GM12878 (cell line): ENCODE measurements around the gene ANKRD13D. TPM values are rescaled to one million over a fixed set of nuclear protein-coding genes. Genes with fewer than 3 reads are reported as not detected.
A peak's percentile ranks its signal among the peaks of the same experiment; 100 is the strongest.

Experiments used
- ATAC-seq: fragments of 200-7000 bp; cut with Tn5 transposase; 3 replicates; pipeline ENCODE4 v1.9.1; 2020; ENCODE audit warnings: mild to moderate bottlenecking, moderate library complexity
- BruUV-seq: library from RNA; stranded (reverse); fragments of 400-500 nt; replicated peaks from 2 replicates; lab custom pipeline; 2021; lab: Mats Ljungman, UMichigan
- CTCF ChIA-PET: fragments of 300-600 bp; sonication (Branson Sonifier 250); formaldehyde crosslinking; extraction: SDS; loops from one replicate; lab custom pipeline; 2021; ENCODE audit warnings: inconsistent platforms; lab: Yijun Ruan, JAX
- POLR2A ChIA-PET: fragments of 350-600 bp; formaldehyde crosslinking; extraction: SDS; loops from one replicate; lab custom pipeline; 2021; ENCODE audit warnings: inconsistent platforms; lab: Charles Lee
- RAD21 ChIA-PET: fragments of 300-600 bp; sonication (Branson Sonifier 250); formaldehyde crosslinking; loops from one replicate; lab custom pipeline; 2023; ENCODE audit warnings: antibody characterized with exemption; ENCODE audit not compliant: unreplicated experiment; lab: Charles Lee
- SMC1A ChIA-PET: fragments of 300-600 bp; sonication (Branson Sonifier 250); formaldehyde crosslinking; loops from one replicate; lab custom pipeline; 2023; ENCODE audit not compliant: unreplicated experiment, uncharacterized antibody; lab: Charles Lee
- DNase-seq: peaks from one replicate; pipeline ENCODE4 v3.0.0-alpha.2; 2011; ENCODE audit warnings: low read depth, low spot score
- FAIRE-seq: peaks from 3 replicates; lab custom pipeline; 2011; peaks lifted over from hg19 to GRCh38; lab: Jason Lieb, UNC
- H2AFZ ChIP-seq: 2 replicates; pipeline ENCODE4 v1.6.0; 2011; ENCODE audit warnings: low read depth, low read length, control low read depth; ENCODE audit not compliant: control insufficient read depth
- H3K27ac ChIP-seq: 2 replicates; pipeline ENCODE4 v1.5.1; 2011; ENCODE audit warnings: control low read depth; ENCODE audit not compliant: control insufficient read depth, insufficient read depth
- H3K27me3 ChIP-seq, 2 experiments: replicated peaks in 1 of 2; 2 replicates each; pipeline versions ENCODE4 v1.6.0 to v1.6.1; 2011; ENCODE audit warnings: low read length in 1 of 2; ENCODE audit not compliant: control insufficient read depth in 2 of 2, insufficient read depth in 2 of 2
- H3K36me3 ChIP-seq, 2 experiments: 2 replicates each; pipeline ENCODE4 v1.5.1; 2011; ENCODE audit warnings: low read length in 1 of 2; ENCODE audit not compliant: control insufficient read depth in 2 of 2, insufficient read depth in 2 of 2
- H3K4me1 ChIP-seq: 2 replicates; pipeline ENCODE4 v1.6.1; 2011; ENCODE audit warnings: mild to moderate bottlenecking, low read length, moderate library complexity, mixed read lengths; ENCODE audit not compliant: control insufficient read depth, insufficient read depth
- H3K4me2 ChIP-seq: 2 replicates; pipeline ENCODE4 v1.6.0; 2011; ENCODE audit warnings: control low read depth; ENCODE audit not compliant: control insufficient read depth, insufficient read depth
- H3K4me3 ChIP-seq: fragments of 200-600 bp; sonication (generic); 2 replicates; pipeline ENCODE4 v1.5.1; 2016
- H3K79me2 ChIP-seq: 2 replicates; pipeline ENCODE4 v1.6.0; 2011; ENCODE audit warnings: low read length; ENCODE audit not compliant: control insufficient read depth, insufficient read depth
- H3K9ac ChIP-seq: 2 replicates; pipeline ENCODE4 v1.8.0; 2011; ENCODE audit warnings: low read length, control low read depth, mixed read lengths; ENCODE audit not compliant: control insufficient read depth, insufficient read depth
- H3K9me3 ChIP-seq: replicated peaks from 3 replicates; pipeline ENCODE4 v1.5.1; 2011; ENCODE audit warnings: mild to moderate bottlenecking, low read length; ENCODE audit not compliant: control insufficient read depth, insufficient read depth
- H4K20me1 ChIP-seq: 2 replicates; pipeline ENCODE4 v1.6.0; 2011; ENCODE audit not compliant: control insufficient read depth, insufficient read depth
- BACH1 ChIP-seq: fragments of 450-650 bp; IDR thresholded peaks from 2 replicates; pipeline ENCODE4 v1.6.1; 2017; ENCODE audit warnings: mild to moderate bottlenecking, borderline replicate concordance
- DPF2 ChIP-seq: fragments of 450-650 bp; IDR thresholded peaks from 2 replicates; pipeline ENCODE4 v1.6.1; 2017; ENCODE audit warnings: mild to moderate bottlenecking
- MEF2A ChIP-seq: IDR thresholded peaks from 2 replicates; pipeline ENCODE4 v1.6.1; 2011; ENCODE audit warnings: low read depth, mild to moderate bottlenecking, low read length, moderate library complexity; ENCODE audit not compliant: insufficient read depth
- RAD21 ChIP-seq: IDR thresholded peaks from 2 replicates; pipeline ENCODE4 v1.6.1; 2011; ENCODE audit warnings: mild to moderate bottlenecking, low read depth, low read length, moderate library complexity; ENCODE audit not compliant: insufficient read depth
- RB1 ChIP-seq: fragments of 450-650 bp; formaldehyde crosslinking; IDR thresholded peaks from 2 replicates; pipeline ENCODE4 v1.6.1; 2017; ENCODE audit warnings: mild to moderate bottlenecking, borderline replicate concordance
- TBL1XR1 ChIP-seq: IDR thresholded peaks from 2 replicates; pipeline ENCODE4 v1.6.1; 2012; ENCODE audit warnings: low read depth, low read length, improper control_type of control experiment
- WRNIP1 ChIP-seq: IDR thresholded peaks from 2 replicates; pipeline ENCODE4 v1.6.1; 2011; ENCODE audit warnings: low read depth, low read length, improper control_type of control experiment, borderline replicate concordance
- WGBS: methylation state at CpG from one replicate; pipeline ENCODE4 v1.1.6; 2016; ENCODE audit warnings: low lambda C conversion rate; ENCODE audit not compliant: insufficient replicate concordance, insufficient coverage; ENCODE audit errors: missing lambda C conversion rate; 5-methylcytosine and 5-hydroxymethylcytosine counted together
- in situ Hi-C: fragments of 300-500 bp; cut with MboI; formaldehyde crosslinking; loops from 9 replicates; pipeline ENCODE4 v1.14.3; 2018; ENCODE audit warnings: mixed read lengths
- intact Hi-C: fragments of 100-400 bp; cut with micrococcal nuclease; formaldehyde crosslinking; loops from one replicate; pipeline ENCODE4 v1.14.2; 2022; ENCODE audit not compliant: unreplicated experiment
- polyA plus RNA-seq, 11 experiments: library from polyadenylated mRNA; depleted of rRNA in 4 of 11; unstranded in 6 of 11; stranded (reverse) in 5 of 11; fragments of >200 nt; fragmentation: Nextera tagmentation in 4 of 11; fragmentation: Illumina TruSeq in 1 of 11; extraction: Ambion mirVana in 4 of 11; extraction: Trizol in 1 of 11; gene quantifications; 1 replicate in 1 of 11; 2 replicates in 10 of 11; pipeline versions ENCODE4 v1.2.1 to v1.2.3, GENCODE V29; 2011 to 2016; ENCODE audit warnings: inconsistent platforms in 2 of 11, missing spikeins in 2 of 11, low read depth in 1 of 11
- total RNA-seq, 4 experiments: library from RNA; depleted of rRNA in 3 of 4; stranded (reverse); fragments of >200 nt in 3 of 4; fragmentation: Illumina TruSeq in 1 of 4; extraction: Trizol in 1 of 4; gene quantifications; 2 replicates each; pipeline versions ENCODE4 v1.2.1 to v1.2.3, GENCODE V29; 2013 to 2021
- TF ChIP-seq, protein P1 (sequence below): fragments of 450-650 bp; IDR thresholded peaks from 2 replicates; pipeline ENCODE4 v1.6.1; 2016; ENCODE audit warnings: mild to moderate bottlenecking
- TF ChIP-seq, protein P2 (sequence below): fragments of 450-650 bp; IDR thresholded peaks from 2 replicates; pipeline ENCODE4 v1.6.1; 2017; ENCODE audit warnings: low read depth, mild to moderate bottlenecking, moderate library complexity
- TF ChIP-seq, protein P3 (sequence below): fragments of 450-650 bp; IDR thresholded peaks from 2 replicates; pipeline ENCODE4 v1.6.1; 2017; ENCODE audit warnings: mild to moderate bottlenecking, moderate library complexity
- TF ChIP-seq, protein P4 (sequence below): fragments of 450-650 bp; conservative IDR thresholded peaks from 2 replicates; pipeline ENCODE4 v1.6.1; 2017; ENCODE audit warnings: mild to moderate bottlenecking, moderate library complexity

Gene ANKRD13D
- total and polyA plus RNA-seq, 10 of the 15 experiments (the other 5 are each of a cell fraction or from before 2014, with no cell fraction given) = 2.0 to 56.2 (median 21.4) TPM

DNA sequence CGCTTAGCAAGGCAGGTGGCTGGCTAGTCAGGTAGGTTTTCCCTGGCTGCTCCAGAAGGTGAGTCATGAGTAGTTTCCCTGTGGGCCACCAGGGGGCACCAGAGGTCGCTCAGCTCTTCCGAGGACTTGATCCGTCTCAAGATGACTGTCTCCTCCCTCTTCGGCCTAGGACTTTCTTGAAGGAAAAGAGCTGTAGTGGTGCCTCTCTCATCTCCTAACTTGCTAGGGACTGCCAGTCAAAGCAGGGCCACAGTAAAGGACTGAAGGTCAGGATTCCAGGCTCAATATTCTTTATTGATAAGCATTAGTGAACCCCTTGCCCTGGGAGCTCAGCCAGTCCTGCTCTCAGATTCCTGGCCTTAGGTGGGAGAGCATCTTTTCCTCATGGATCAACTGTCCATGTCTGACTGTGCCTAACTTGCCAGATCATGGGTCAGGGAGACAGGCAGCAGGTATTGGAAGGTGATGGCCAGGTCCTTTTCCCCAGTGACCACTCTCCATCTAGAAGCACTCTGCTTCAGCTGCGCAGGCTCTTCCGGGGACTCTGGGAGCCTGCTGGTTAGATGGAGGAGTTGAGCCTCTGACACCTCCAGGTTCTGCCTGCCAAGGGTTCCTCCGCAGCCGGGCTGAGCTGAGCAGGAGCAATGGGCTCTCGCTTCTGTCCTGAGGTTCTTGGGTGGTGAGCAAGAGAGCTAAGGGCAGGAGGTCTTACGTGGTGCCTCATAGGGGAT, 62.3 kb downstream of the ANKRD13D start:
- WGBS = 6% methylated on average over 11 of the region's 11 CpGs
- in situ Hi-C loops (loop anchor here (5.0 kb wide), 1 partner anchor 36 kb away; no protein-coding TSS in a partner anchor), intact Hi-C loops (loop anchor here (1.0 to 2.0 kb wide), 2 partner anchors 31 to 135 kb away; no protein-coding TSS in a partner anchor)
- Histone ChIP-seq H3K9ac (peak overlapping the region; percentile 40), H3K9me3 (no peaks in the 10 kb centered on the region), H2AFZ (no peak overlapping the region), H3K4me3 (peak overlapping the region; percentile 98), H3K79me2 (peaks cover 19% of the 10 kb centered on the region), H3K27ac (peak overlapping the region; percentile 99), H3K4me1 (peaks cover 53% of the 10 kb centered on the region), H4K20me1 (no peaks in the 10 kb centered on the region), H3K27me3 (no peaks in the 10 kb centered on the region), H3K36me3 (no peaks in the 10 kb centered on the region), H3K4me2 (peak overlapping the region; percentile 97)
- POLR2A ChIA-PET = interaction anchor here (0.6 to 11.4 kb wide), 15 partner anchors 8 to 203 kb away, joined by 3 to 183 read pairs (median 6); partner anchors contain the start of genes ANKRD13D, CLCF1, GRK2 and PPP1CA
- peak; percentile 9 for ATAC-seq
- SMC1A ChIA-PET = interaction anchor here (0.6 to 15.8 kb wide), 19 partner anchors 6 to 269 kb away, joined by 3 to 646 read pairs (median 4); partner anchors contain the start of genes CLCF1 and RAD9A
- DNase-seq = no peak
- BruUV-seq = no TSS peak
- RAD21 ChIA-PET = interaction anchor here (0.5 to 10.1 kb wide), 18 partner anchors 20 to 298 kb away, joined by 3 to 525 read pairs (median 4); partner anchors contain the start of genes CLCF1, NUDT8, PITPNM1 and PPP1CA
- FAIRE-seq = peak; percentile 76
- CTCF ChIA-PET = interaction anchor here (0.6 to 26.2 kb wide), 36 partner anchors 9 to 915 kb away, joined by 3 to 1301 read pairs (median 4); partner anchors contain the start of genes ANKRD13D, CLCF1, GSTP1 and PPP1CA
- peak; percentile 12; the same call in 1 of the 2 replicates for TF ChIP-seq DPF2
- TF ChIP-seq, protein P1, sequence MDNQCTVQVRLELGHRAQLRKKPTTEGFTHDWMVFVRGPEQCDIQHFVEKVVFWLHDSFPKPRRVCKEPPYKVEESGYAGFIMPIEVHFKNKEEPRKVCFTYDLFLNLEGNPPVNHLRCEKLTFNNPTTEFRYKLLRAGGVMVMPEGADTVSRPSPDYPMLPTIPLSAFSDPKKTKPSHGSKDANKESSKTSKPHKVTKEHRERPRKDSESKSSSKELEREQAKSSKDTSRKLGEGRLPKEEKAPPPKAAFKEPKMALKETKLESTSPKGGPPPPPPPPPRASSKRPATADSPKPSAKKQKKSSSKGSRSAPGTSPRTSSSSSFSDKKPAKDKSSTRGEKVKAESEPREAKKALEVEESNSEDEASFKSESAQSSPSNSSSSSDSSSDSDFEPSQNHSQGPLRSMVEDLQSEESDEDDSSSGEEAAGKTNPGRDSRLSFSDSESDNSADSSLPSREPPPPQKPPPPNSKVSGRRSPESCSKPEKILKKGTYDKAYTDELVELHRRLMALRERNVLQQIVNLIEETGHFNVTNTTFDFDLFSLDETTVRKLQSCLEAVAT = peak; percentile 35; the same call in 1 of the 2 replicates
- TF ChIP-seq, protein P2, sequence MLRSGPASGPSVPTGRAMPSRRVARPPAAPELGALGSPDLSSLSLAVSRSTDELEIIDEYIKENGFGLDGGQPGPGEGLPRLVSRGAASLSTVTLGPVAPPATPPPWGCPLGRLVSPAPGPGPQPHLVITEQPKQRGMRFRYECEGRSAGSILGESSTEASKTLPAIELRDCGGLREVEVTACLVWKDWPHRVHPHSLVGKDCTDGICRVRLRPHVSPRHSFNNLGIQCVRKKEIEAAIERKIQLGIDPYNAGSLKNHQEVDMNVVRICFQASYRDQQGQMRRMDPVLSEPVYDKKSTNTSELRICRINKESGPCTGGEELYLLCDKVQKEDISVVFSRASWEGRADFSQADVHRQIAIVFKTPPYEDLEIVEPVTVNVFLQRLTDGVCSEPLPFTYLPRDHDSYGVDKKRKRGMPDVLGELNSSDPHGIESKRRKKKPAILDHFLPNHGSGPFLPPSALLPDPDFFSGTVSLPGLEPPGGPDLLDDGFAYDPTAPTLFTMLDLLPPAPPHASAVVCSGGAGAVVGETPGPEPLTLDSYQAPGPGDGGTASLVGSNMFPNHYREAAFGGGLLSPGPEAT = 0 out of 2 replicates have a peak, but pooled peaks have one; percentile 15
- no peak for TF ChIP-seq WRNIP1
- TF ChIP-seq, protein P3, sequence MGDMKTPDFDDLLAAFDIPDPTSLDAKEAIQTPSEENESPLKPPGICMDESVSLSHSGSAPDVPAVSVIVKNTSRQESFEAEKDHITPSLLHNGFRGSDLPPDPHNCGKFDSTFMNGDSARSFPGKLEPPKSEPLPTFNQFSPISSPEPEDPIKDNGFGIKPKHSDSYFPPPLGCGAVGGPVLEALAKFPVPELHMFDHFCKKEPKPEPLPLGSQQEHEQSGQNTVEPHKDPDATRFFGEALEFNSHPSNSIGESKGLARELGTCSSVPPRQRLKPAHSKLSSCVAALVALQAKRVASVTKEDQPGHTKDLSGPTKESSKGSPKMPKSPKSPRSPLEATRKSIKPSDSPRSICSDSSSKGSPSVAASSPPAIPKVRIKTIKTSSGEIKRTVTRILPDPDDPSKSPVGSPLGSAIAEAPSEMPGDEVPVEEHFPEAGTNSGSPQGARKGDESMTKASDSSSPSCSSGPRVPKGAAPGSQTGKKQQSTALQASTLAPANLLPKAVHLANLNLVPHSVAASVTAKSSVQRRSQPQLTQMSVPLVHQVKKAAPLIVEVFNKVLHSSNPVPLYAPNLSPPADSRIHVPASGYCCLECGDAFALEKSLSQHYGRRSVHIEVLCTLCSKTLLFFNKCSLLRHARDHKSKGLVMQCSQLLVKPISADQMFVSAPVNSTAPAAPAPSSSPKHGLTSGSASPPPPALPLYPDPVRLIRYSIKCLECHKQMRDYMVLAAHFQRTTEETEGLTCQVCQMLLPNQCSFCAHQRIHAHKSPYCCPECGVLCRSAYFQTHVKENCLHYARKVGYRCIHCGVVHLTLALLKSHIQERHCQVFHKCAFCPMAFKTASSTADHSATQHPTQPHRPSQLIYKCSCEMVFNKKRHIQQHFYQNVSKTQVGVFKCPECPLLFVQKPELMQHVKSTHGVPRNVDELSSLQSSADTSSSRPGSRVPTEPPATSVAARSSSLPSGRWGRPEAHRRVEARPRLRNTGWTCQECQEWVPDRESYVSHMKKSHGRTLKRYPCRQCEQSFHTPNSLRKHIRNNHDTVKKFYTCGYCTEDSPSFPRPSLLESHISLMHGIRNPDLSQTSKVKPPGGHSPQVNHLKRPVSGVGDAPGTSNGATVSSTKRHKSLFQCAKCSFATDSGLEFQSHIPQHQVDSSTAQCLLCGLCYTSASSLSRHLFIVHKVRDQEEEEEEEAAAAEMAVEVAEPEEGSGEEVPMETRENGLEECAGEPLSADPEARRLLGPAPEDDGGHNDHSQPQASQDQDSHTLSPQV = peak; percentile 12; the same call in 1 of the 2 replicates
- no peak for TF ChIP-seq BACH1
- TF ChIP-seq MEF2A = 0 out of 2 replicates have a peak, but pooled peaks have one; percentile 4
- TF ChIP-seq TBL1XR1 = peak; percentile 23; the same call in 1 of the 2 replicates
- TF ChIP-seq, protein P4, sequence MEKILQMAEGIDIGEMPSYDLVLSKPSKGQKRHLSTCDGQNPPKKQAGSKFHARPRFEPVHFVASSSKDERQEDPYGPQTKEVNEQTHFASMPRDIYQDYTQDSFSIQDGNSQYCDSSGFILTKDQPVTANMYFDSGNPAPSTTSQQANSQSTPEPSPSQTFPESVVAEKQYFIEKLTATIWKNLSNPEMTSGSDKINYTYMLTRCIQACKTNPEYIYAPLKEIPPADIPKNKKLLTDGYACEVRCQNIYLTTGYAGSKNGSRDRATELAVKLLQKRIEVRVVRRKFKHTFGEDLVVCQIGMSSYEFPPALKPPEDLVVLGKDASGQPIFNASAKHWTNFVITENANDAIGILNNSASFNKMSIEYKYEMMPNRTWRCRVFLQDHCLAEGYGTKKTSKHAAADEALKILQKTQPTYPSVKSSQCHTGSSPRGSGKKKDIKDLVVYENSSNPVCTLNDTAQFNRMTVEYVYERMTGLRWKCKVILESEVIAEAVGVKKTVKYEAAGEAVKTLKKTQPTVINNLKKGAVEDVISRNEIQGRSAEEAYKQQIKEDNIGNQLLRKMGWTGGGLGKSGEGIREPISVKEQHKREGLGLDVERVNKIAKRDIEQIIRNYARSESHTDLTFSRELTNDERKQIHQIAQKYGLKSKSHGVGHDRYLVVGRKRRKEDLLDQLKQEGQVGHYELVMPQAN = no peak
- TF ChIP-seq RAD21 = peak; percentile 60
- peak; percentile 42; the same call in 1 of the 2 replicates for TF ChIP-seq RB1
